OCI-LY1 (cell line): ENCODE data around the gene RAB12.

ENCODE experiments used
- H2AFZ ChIP-seq: fragments of 200-600 bp; sonication (generic), shearing (Covaris generic); 2 replicates; pipeline ENCODE4 v1.6.0; 2014; ENCODE audit warnings: antibody characterized with exemption, mild to moderate bottlenecking, low read length
- H3F3A ChIP-seq: fragments of 200-600 bp; sonication (generic), shearing (Covaris generic); 2 replicates; pipeline ENCODE4 v1.6.0; 2014; ENCODE audit warnings: mild to moderate bottlenecking, antibody characterized with exemption, low read length, moderate library complexity; ENCODE audit not compliant: insufficient read depth
- H3K27ac ChIP-seq: fragments of 200-600 bp; sonication (generic); 2 replicates; pipeline ENCODE4 v1.5.1; 2014; ENCODE audit warnings: low read length, mixed run types, mild to moderate bottlenecking, low read depth; ENCODE audit not compliant: poor library complexity, severe bottlenecking
- H3K27me3 ChIP-seq: fragments of 200-600 bp; sonication (generic); 2 replicates; pipeline ENCODE4 v1.6.0; 2014; ENCODE audit warnings: antibody characterized with exemption, mild to moderate bottlenecking, low read length, moderate library complexity; ENCODE audit not compliant: insufficient read depth
- H3K36me3 ChIP-seq: fragments of 200-600 bp; sonication (generic); 2 replicates; pipeline ENCODE4 v1.6.1; 2014; ENCODE audit warnings: mild to moderate bottlenecking, antibody characterized with exemption, low read length, moderate library complexity, mixed read lengths; ENCODE audit not compliant: insufficient read depth
- H3K4me1 ChIP-seq: fragments of 200-600 bp; sonication (generic); 2 replicates; pipeline ENCODE4 v1.5.1; 2014; ENCODE audit warnings: mild to moderate bottlenecking, low read length, moderate library complexity; ENCODE audit not compliant: insufficient read depth, severe bottlenecking
- H3K4me2 ChIP-seq: fragments of 200-600 bp; sonication (generic), shearing (Covaris generic); 2 replicates; pipeline ENCODE4 v1.6.1; 2014; ENCODE audit warnings: low read length
- H3K4me3 ChIP-seq: fragments of 200-600 bp; sonication (generic); 2 replicates; pipeline ENCODE4 v1.5.1; 2014; ENCODE audit warnings: low read length, low read depth, mild to moderate bottlenecking, mixed read lengths; ENCODE audit not compliant: poor library complexity, severe bottlenecking
- H3K79me2 ChIP-seq: fragments of 200-600 bp; shearing (Covaris generic); 2 replicates; pipeline ENCODE4 v1.6.1; 2016; ENCODE audit warnings: mixed run types, low read length, mixed read lengths; ENCODE audit not compliant: insufficient read depth
- H3K9ac ChIP-seq: fragments of 200-600 bp; sonication (generic), shearing (Covaris generic); 2 replicates; pipeline ENCODE4 v1.6.1; 2014; ENCODE audit warnings: mild to moderate bottlenecking, low read length, mixed read lengths
- H3K9me2 ChIP-seq: fragments of 200-600 bp; sonication (generic), shearing (Covaris generic); 2 replicates; pipeline ENCODE4 v1.6.1; 2014; ENCODE audit warnings: low read depth, mild to moderate bottlenecking, low read length, mixed read lengths
- H3K9me3 ChIP-seq: fragments of 200-600 bp; shearing (Covaris generic); 2 replicates; pipeline ENCODE4 v1.6.1; 2014; ENCODE audit warnings: low read length, mixed read lengths
- H4K20me1 ChIP-seq: fragments of 200-600 bp; sonication (generic), shearing (Covaris generic); 2 replicates; pipeline ENCODE4 v1.6.0; 2016; ENCODE audit warnings: mild to moderate bottlenecking, low read length; ENCODE audit not compliant: insufficient read depth
- CTCF ChIP-seq: fragments of 200-600 bp; sonication (generic), shearing (Covaris generic); IDR thresholded peaks from 2 replicates; pipeline ENCODE4 v1.5.1; 2017; ENCODE audit warnings: mild to moderate bottlenecking, antibody characterized with exemption, low read length, moderate library complexity, mixed read lengths
- EZH2 ChIP-seq: fragments of 200-600 bp; sonication (generic), shearing (Covaris generic); IDR thresholded peaks from 2 replicates; pipeline ENCODE4 v1.8.0; 2017; ENCODE audit warnings: borderline replicate concordance, mixed run types, mild to moderate bottlenecking, antibody characterized with exemption, low read length, moderate library complexity, mixed read lengths

Gene RAB12

GRCh38 chr18:8632386-8632785 is 23.1 kb downstream of the RAB12 start:
- Histone ChIP-seq H3K36me3 (peaks cover 77% of the 10 kb centered on the region), H2AFZ (no peak overlapping the region)

DNA sequence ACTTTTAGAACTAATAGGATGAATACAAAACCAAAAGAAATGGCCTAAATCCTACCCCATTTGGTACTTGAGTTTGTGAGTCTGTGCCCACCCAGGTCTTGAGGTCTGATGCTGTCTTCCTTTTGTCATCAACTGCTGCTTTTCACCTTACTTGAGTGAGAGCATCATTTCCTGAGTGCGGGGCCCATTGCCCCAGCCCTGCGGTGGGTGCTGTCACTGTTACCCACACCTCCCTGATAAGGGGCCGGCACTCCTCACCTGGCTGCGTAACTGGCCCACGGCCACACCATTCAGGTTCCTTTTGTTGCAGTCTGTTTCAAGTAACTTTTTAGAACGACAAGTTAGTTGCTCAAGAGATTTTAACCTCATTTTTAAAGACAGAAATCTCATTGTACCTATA is 25.3 kb downstream of the RAB12 start:
- Histone ChIP-seq H3K4me3 (no peak overlapping the region), H3K9me2 (no peaks in the 10 kb centered on the region), H3K36me3 (peaks cover 88% of the 10 kb centered on the region), H3K9ac (no peak overlapping the region), H3K9me3 (no peaks in the 10 kb centered on the region), H3K27me3 (no peaks in the 10 kb centered on the region), H3K79me2 (no peaks in the 10 kb centered on the region), H3F3A (no peaks in the 10 kb centered on the region), H4K20me1 (no peaks in the 10 kb centered on the region), H3K4me1 (no peaks in the 10 kb centered on the region), H3K27ac (no peak overlapping the region), H2AFZ (no peak overlapping the region), H3K4me2 (no peak overlapping the region)
- TF ChIP-seq CTCF, result no peak
- no peak for TF ChIP-seq EZH2

More at GRCh38 chr18:8632386-8632785, 23.1 kb downstream of the RAB12 start:
- no peaks in the 10 kb centered on the region for H3K4me1 ChIP-seq
- H3K9ac ChIP-seq, result no peak overlapping the region
- H3K27me3 ChIP-seq, result no peaks in the 10 kb centered on the region
- no peaks in the 10 kb centered on the region for H4K20me1 ChIP-seq
- H3K9me3 ChIP-seq, result no peaks in the 10 kb centered on the region
- H3K79me2 ChIP-seq, result no peaks in the 10 kb centered on the region
- no peak overlapping the region for H3K4me3 ChIP-seq
- H3K4me2 ChIP-seq, result no peak overlapping the region
- H3K9me2 ChIP-seq, result no peaks in the 10 kb centered on the region
- H3F3A ChIP-seq, result no peaks in the 10 kb centered on the region
- no peak overlapping the region for H3K27ac ChIP-seq
- TF ChIP-seq CTCF (no peak), EZH2 (no peak)

DNA sequence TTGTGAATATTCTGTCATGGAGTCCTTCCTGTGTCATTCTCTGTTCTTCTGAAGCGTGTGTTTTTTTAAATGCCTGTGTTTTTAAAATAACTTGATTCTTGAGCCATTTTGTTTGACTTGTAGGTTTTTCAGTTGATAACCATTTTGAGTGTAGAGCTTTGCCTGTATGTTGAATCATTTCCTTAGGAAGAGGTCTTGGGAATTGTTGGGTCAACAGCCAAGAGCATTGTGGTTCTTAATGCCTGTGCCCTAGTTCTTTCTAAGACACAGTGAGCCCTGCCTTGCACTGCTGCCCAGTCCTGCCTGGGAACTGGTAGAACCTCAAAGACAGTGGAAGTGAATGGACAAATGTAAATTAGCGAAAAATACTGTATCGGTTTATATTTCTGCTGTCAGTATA is 25.9 kb downstream of the RAB12 start:
- no peaks in the 10 kb centered on the region for H3K27me3 ChIP-seq

More for the DNA sequence above, 25.9 kb downstream of the RAB12 start:
- Histone ChIP-seq H3K27ac (no peak overlapping the region), H3K79me2 (no peaks in the 10 kb centered on the region), H2AFZ (no peak overlapping the region), H3K9ac (no peak overlapping the region), H3K36me3 (peaks cover 90% of the 10 kb centered on the region), H3K9me2 (no peaks in the 10 kb centered on the region), H3K4me1 (no peaks in the 10 kb centered on the region), H3F3A (no peaks in the 10 kb centered on the region), H3K9me3 (no peaks in the 10 kb centered on the region), H4K20me1 (no peaks in the 10 kb centered on the region), H3K4me2 (no peak overlapping the region), H3K4me3 (no peak overlapping the region)
- TF ChIP-seq EZH2, result no peak
- no peak for TF ChIP-seq CTCF
